Osteocyte (in vitro differentiated cells): ENCODE measurements around the gene IGF2BP3. TPM values are rescaled to one million over a fixed set of nuclear protein-coding genes. Genes with fewer than 3 reads are reported as not detected.
A peak's percentile ranks its signal among the peaks of the same experiment; 100 is the strongest.

Experiments used
- DNase-seq: peaks from one replicate; pipeline ENCODE4 v3.0.0; 2021; ENCODE audit warnings: mixed read lengths; ENCODE audit not compliant: unreplicated experiment; ENCODE audit errors: extremely low spot score
- H3K27ac Mint-ChIP-seq: one replicate; pipeline ENCODE4 v1.8.0; 2021; ENCODE audit warnings: mild to moderate bottlenecking, mixed read lengths; ENCODE audit not compliant: unreplicated experiment
- H3K27me3 Mint-ChIP-seq: one replicate; pipeline ENCODE4 v1.8.0; 2021; ENCODE audit warnings: mixed read lengths; ENCODE audit not compliant: unreplicated experiment
- H3K36me3 Mint-ChIP-seq: one replicate; pipeline ENCODE4 v1.8.0; 2021; ENCODE audit warnings: mixed read lengths; ENCODE audit not compliant: unreplicated experiment
- H3K4me1 Mint-ChIP-seq: one replicate; pipeline ENCODE4 v1.8.0; 2021; ENCODE audit warnings: mixed read lengths; ENCODE audit not compliant: unreplicated experiment
- H3K4me3 Mint-ChIP-seq: one replicate; pipeline ENCODE4 v1.8.0; 2021; ENCODE audit warnings: mild to moderate bottlenecking, moderate library complexity, mixed read lengths; ENCODE audit not compliant: unreplicated experiment
- H3K9me3 Mint-ChIP-seq: one replicate; pipeline ENCODE4 v1.8.0; 2021; ENCODE audit warnings: mixed read lengths; ENCODE audit not compliant: unreplicated experiment
- total RNA-seq: library from RNA; stranded (reverse); gene quantifications from 2 replicates; pipeline ENCODE4 v1.2.1, GENCODE V29; 2021
- TF ChIP-seq, protein P1 (sequence below): fragments of 200-600 bp; sonication (generic); IDR thresholded peaks from 2 replicates; pipeline ENCODE4 v1.5.0; 2021; ENCODE audit warnings: antibody characterized with exemption, mild to moderate bottlenecking, moderate library complexity

The IGF2BP3 gene
- total RNA-seq, 1 donor from 2014 or later = 70.0 TPM

- TF ChIP-seq, protein P1, sequence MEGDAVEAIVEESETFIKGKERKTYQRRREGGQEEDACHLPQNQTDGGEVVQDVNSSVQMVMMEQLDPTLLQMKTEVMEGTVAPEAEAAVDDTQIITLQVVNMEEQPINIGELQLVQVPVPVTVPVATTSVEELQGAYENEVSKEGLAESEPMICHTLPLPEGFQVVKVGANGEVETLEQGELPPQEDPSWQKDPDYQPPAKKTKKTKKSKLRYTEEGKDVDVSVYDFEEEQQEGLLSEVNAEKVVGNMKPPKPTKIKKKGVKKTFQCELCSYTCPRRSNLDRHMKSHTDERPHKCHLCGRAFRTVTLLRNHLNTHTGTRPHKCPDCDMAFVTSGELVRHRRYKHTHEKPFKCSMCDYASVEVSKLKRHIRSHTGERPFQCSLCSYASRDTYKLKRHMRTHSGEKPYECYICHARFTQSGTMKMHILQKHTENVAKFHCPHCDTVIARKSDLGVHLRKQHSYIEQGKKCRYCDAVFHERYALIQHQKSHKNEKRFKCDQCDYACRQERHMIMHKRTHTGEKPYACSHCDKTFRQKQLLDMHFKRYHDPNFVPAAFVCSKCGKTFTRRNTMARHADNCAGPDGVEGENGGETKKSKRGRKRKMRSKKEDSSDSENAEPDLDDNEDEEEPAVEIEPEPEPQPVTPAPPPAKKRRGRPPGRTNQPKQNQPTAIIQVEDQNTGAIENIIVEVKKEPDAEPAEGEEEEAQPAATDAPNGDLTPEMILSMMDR = no peak
- Mint-ChIP-seq H3K9me3 (peaks cover 7% of the 10 kb centered on the region), H3K36me3 (peaks cover 33% of the 10 kb centered on the region), H3K4me1 (peaks cover 68% of the 10 kb centered on the region), H3K27ac (peak overlapping the region; percentile 87), H3K27me3 (no peaks in the 10 kb centered on the region), H3K4me3 (no peak overlapping the region)
- no peak for DNase-seq
These were observed 134.7 kb downstream of the IGF2BP3 start for GRCh38 chr7:23335621-23336020.

DNA sequence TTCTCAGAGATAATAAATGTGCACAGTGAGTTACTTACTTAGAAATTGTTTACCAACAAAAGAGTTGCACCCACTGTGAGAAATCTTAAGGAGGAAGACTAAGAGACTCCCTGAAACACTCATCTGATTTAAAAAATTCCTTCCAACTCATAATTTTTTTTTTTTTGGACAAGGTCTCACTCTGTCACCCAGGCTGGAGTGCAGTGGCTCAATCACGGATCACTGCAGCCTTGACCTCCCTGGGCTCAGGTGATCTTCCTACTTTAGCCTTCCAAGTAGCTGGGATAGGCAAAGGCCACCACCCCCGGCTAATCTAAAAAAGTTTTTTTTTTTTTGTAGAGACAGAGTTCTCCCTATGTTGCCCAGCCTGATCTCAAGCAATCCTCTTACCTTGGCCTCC is 135.2 kb downstream of the IGF2BP3 start:
- peaks cover 7% of the 10 kb centered on the region for H3K9me3 Mint-ChIP-seq
- H3K27me3 Mint-ChIP-seq = no peaks in the 10 kb centered on the region
- peaks cover 32% of the 10 kb centered on the region for H3K36me3 Mint-ChIP-seq
- H3K4me1 Mint-ChIP-seq = peaks cover 64% of the 10 kb centered on the region
- peak overlapping the region; percentile 6 for H3K4me3 Mint-ChIP-seq
- TF ChIP-seq, protein P1 = no peak
- H3K27ac Mint-ChIP-seq = peak overlapping the region; percentile 87
- DNase-seq = no peak

- peaks cover 7% of the 10 kb centered on the region for H3K9me3 Mint-ChIP-seq
- peaks cover 32% of the 10 kb centered on the region for H3K36me3 Mint-ChIP-seq
- no peak for DNase-seq
- H3K4me3 Mint-ChIP-seq = peak overlapping the region; percentile 6
- TF ChIP-seq, protein P1 = no peak
- H3K4me1 Mint-ChIP-seq = peaks cover 63% of the 10 kb centered on the region
- H3K27ac Mint-ChIP-seq = peak overlapping the region; percentile 87
- H3K27me3 Mint-ChIP-seq = no peaks in the 10 kb centered on the region
These were observed 135.7 kb downstream of the IGF2BP3 start for GRCh38 chr7:23334482-23335056.

- H3K4me1 Mint-ChIP-seq = peaks cover 55% of the 10 kb centered on the region
- peaks cover 7% of the 10 kb centered on the region for H3K9me3 Mint-ChIP-seq
- TF ChIP-seq, protein P1 = no peak
- no peak for DNase-seq
- H3K27ac Mint-ChIP-seq = peak overlapping the region; percentile 87
- H3K4me3 Mint-ChIP-seq = no peak overlapping the region
- H3K36me3 Mint-ChIP-seq = peaks cover 34% of the 10 kb centered on the region
- no peaks in the 10 kb centered on the region for H3K27me3 Mint-ChIP-seq
These were observed 136.5 kb downstream of the IGF2BP3 start for GRCh38 chr7:23333671-23334246.

DNA sequence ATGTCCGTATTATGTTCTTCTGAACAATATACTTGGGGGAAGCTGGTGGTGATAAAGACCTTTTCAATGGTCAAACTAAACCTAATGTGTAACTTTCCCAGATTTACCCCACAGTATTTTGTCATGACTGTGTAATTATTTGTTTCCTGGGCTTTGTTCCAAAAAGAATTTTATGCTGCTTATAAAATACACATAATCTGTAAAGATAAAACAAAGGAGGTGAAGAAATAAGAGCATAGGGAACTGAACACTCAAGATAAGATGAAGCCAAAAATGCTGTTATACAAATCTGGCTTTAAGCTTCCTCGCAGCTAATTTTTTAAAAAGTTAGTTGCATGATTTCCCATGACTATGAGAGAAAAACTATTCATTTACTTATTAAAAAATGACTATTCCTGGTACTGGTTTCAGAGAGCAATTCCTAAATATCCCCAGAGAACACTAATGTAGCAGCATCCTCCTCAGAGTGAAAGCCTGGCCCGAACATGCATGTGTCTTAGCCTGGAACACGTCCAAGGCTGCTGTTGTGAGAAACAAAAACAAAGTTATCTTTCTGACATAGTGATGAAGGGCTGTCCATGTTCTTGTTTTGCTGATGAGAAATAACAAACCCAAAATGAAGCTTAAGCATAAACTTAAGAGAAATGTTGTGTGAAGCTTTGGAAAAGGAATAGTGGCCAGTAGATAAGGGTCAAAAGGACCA is 137.2 kb downstream of the IGF2BP3 start:
- Mint-ChIP-seq H3K27ac (peak overlapping the region; percentile 87), H3K27me3 (no peaks in the 10 kb centered on the region), H3K4me1 (peaks cover 51% of the 10 kb centered on the region), H3K36me3 (peaks cover 39% of the 10 kb centered on the region), H3K9me3 (peaks cover 7% of the 10 kb centered on the region), H3K4me3 (no peak overlapping the region)
- DNase-seq = no peak
- TF ChIP-seq, protein P1 = no peak
